Heart left ventricle (tissue), 13 donors: ENCODE data around the gene POU4F3.

ENCODE experiments used
- POLR2A ChIP-seq, 2 donors: fragments of 450-650 bp; IDR thresholded peaks; one replicate each; pipeline ENCODE4 v1.6.1; 2017; ENCODE audit warnings: antibody characterized with exemption in 2 of 2, mild to moderate bottlenecking in 2 of 2, moderate library complexity in 2 of 2
- TF ChIP-seq, protein P1 (sequence below), 12 donors: fragments of 200-600 bp; sonication (generic) in 4 of 12; IDR thresholded peaks; one replicate each; pipeline versions ENCODE4 v1.5.0 to v1.8.0; 2018 to 2022; ENCODE audit warnings: antibody characterized with exemption in 12 of 12, mild to moderate bottlenecking in 5 of 12
- donor health status: ischemic (EF 13 %, LVEDD 7.1; RV severe dilation, severe dysfunction).
- donor health status: DM: no; HTN: yes; CAD: no.
- donor health status: DM: no; HTN: no; CAD: no.
- donor health status: ischemic (EF 25% LVEDD 6.9; RV normal size, moderate dysfunction).
- donor health status: ischemic (EF 25% LVEDD 5.7; RV mildly dilated, moderate dysfunction).
- donor health status: ischemic (EF 35%, LVEDD 5.7; RV mildly dilated, moderate dysfunction).
- donor health status: nonischemic (EF 11% LVEDD 7.7; RV severe dilation, severe dysfunction).
- donor health status: DM: yes; HTN: yes; CAD: no.
- donor health status: PGD.
- donor health status: ischemic (EF 29% LVEDD 5.4; RV normal size, mild dysfunction).
- donor health status: nonischemic (EF 23%, LVEDD 6.1; RV moderate dilation, normal function).

DNA sequence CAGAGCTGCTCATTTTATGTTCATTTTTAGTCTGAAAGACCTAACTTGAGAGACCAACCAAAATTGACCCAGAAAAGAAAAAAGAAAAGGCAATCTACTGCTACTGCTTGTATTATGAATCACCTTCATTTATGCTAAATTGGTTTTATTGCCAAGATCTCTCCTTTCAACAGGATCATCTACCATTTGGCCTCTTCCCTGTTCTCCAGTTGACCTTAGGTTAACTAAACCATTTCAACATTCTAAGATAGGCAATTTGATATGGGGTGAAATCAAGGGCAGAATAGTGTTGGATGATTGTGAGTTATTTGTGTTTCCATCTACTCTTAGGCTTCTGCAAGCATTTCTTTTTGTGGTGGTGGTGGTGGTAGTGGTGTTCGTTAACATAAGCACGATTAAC lies 48.3 kb upstream of the POU4F3 start:
- TF ChIP-seq, protein P1, sequence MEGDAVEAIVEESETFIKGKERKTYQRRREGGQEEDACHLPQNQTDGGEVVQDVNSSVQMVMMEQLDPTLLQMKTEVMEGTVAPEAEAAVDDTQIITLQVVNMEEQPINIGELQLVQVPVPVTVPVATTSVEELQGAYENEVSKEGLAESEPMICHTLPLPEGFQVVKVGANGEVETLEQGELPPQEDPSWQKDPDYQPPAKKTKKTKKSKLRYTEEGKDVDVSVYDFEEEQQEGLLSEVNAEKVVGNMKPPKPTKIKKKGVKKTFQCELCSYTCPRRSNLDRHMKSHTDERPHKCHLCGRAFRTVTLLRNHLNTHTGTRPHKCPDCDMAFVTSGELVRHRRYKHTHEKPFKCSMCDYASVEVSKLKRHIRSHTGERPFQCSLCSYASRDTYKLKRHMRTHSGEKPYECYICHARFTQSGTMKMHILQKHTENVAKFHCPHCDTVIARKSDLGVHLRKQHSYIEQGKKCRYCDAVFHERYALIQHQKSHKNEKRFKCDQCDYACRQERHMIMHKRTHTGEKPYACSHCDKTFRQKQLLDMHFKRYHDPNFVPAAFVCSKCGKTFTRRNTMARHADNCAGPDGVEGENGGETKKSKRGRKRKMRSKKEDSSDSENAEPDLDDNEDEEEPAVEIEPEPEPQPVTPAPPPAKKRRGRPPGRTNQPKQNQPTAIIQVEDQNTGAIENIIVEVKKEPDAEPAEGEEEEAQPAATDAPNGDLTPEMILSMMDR (IDR thresholded peaks at IDR 0.05), result no peak
- TF ChIP-seq POLR2A (IDR thresholded peaks at IDR 0.05), result no peak
